HG02678 (cell line): ENCODE measurements around the gene SECISBP2.

Experiments used
- ATAC-seq: cut with Tn5 transposase; IDR thresholded peaks from one replicate; pipeline ENCODE4 v1.9.1; 2021; ENCODE audit warnings: mild to moderate bottlenecking, moderate library complexity; ENCODE audit not compliant: unreplicated experiment

SECISBP2 gene

GRCh38 chr9:89380437-89381307 lies 62.4 kb downstream of the SECISBP2 start:
- no peak for ATAC-seq

- ATAC-seq: no peak
These were observed 63.0 kb downstream of the SECISBP2 start for GRCh38 chr9:89381308-89381609.

GRCh38 chr9:89382026-89382986 lies 64.0 kb downstream of the SECISBP2 start:
- ATAC-seq: no peak

- ATAC-seq: no peak
These were observed 64.9 kb downstream of the SECISBP2 start for GRCh38 chr9:89383030-89383720.

GRCh38 chr9:89383721-89384300 lies 65.5 kb downstream of the SECISBP2 start:
- no peak for ATAC-seq

DNA sequence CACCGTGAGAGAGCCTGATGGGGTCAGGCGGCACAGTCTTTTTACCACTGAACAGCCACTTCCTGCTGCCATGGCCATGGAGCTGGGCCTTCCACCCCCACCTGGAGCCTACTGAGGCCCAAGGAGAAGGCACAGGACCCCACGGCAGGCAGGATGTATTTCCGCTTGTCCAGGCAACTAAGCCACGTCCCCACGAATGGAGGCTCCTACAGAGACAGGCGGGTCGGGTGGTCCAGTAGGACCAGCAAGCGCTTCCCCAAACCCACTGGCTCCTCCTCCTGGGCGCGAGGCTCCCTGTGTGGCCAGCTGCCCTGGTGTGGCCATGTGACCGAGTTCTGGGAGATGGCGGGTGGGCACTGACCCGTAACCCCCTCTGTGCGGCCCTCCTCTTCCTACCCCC lies 66.5 kb downstream of the SECISBP2 start:
- ATAC-seq: no peak

DNA sequence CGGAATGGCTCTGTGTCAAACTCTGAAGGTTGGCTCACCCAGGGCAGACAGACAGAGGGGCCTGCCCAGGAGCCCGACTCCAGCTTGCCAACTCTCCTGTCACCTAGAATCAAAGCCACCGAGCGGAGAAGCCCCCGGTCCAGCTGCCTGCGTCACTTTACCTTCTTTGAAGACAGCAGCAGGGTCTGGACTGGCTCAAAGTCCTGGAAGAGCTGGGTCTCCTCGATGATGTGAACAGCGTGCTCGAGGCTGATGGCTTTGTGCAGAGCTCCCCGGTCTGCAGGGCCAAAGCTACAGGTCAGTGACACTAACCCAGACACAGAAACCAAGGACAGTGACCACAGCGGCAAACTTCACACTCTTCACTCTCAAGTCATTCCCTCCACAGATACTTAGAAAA lies 67.9 kb downstream of the SECISBP2 start:
- ATAC-seq: no peak

DNA sequence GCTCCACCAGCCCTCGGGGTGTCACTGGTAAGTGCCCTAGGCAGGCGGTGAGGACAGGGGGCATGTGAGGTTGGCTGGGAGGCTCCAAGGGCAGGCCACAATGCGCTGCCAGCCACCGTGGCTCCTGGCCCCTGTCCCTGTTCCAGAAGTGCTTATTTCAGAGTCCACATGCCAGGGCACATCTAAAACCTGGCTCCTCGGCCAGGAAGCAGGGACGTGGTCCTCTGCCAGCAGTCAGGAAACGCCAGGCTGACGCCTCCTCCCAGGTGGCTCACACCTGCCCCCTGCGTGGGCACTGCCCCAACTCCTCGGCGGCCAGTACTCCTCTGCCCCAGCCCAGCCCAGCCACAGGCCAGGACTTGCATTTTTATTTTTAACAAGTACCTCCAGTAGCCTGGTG lies 68.5 kb downstream of the SECISBP2 start:
- no peak for ATAC-seq

GRCh38 chr9:89387197-89387849 lies 69.0 kb downstream of the SECISBP2 start:
- ATAC-seq: no peak

- ATAC-seq: no peak
These were observed 70.0 kb downstream of the SECISBP2 start for GRCh38 chr9:89388084-89388867.

DNA sequence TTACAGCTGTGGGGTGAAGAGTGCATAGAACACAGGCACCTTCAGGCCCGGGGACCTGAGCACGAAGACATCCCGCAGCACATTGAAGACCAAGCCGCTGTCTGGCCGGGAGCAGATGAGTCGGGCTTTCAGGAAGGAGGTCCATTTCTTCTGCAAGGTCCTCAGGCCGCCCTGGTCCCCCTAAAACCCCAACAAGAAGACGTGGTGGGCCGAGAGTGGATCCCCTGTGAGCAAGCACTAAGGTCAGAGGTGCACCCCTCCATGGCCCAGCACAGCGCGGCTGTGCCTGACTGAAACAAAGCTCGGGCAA lies 70.5 kb downstream of the SECISBP2 start:
- ATAC-seq: no peak

- no peak for ATAC-seq
These were observed 71.8 kb downstream of the SECISBP2 start for GRCh38 chr9:89390068-89390555.

- ATAC-seq: no peak
These were observed 72.3 kb downstream of the SECISBP2 start for GRCh38 chr9:89390578-89391116.

DNA sequence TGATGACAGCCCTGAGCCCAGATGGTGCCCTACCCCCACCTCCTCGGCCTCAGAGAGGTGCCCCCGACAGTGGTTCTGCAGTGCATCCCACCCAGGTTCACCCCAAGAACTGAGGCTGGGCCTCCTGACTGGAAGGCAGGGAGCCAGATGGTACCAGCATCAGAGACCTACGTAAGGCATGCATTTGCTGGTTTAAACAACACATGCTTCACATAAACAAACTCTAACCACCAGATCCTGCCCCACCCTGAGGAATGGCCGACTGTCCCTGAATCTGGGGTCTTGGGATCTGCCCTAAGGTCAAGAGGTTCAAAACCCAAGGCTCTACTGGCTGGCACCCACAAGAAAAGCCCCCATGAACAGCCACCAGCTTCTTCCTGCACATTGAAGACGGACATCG lies 73.3 kb downstream of the SECISBP2 start:
- ATAC-seq: no peak

DNA sequence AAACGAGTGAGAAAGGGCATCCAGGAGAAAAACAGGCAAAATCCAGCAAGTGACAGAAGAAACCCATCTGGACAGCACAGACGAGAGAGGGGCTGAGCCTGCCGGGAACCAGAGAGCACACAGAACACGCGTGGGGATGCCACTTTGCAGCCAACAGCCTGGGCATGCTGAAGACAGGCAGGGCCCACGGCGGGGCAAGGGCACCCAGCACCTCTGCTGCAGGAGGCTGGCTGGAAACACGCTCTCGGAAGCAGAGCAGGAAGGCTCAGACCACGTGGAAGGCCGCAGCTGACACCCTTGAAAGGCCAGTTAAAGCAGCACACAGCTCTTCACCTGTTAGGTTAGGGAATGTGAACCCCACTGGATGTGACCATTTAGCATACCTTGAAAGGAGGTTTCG lies 76.1 kb downstream of the SECISBP2 start:
- ATAC-seq: no peak

- ATAC-seq: no peak
These were observed 77.8 kb downstream of the SECISBP2 start for GRCh38 chr9:89395931-89396710.

- no peak for ATAC-seq
These were observed 79.2 kb downstream of the SECISBP2 start for GRCh38 chr9:89397471-89397870.

GRCh38 chr9:89398621-89399020 lies 80.3 kb downstream of the SECISBP2 start:
- no peak for ATAC-seq
